Upper lobe of left lung (tissue), 6 donors: ENCODE data around the gene MXI1. TPM values are rescaled to one million over a fixed set of nuclear protein-coding genes. Genes with fewer than 3 reads are reported as not detected.
"Not testable (repeated sequence)": the region's sequence is repeated elsewhere in the genome, so short reads cannot be mapped to it uniquely, and the experiment has no call there.

Source experiments
- ATAC-seq, 2 donors: fragments of 200-7000 bp; cut with Tn5 transposase; one replicate each; pipeline ENCODE4 v1.9.1; 2022; ENCODE audit warnings: mild to moderate bottlenecking in 2 of 2, moderate library complexity in 2 of 2; ENCODE audit not compliant: low FRiP score in 2 of 2
- DNase-seq, 2 donors: peaks; one replicate each; pipeline ENCODE4 v3.0.0-alpha.2; 2019 to 2020
- H3K27ac ChIP-seq, 4 donors: fragments of 200-600 bp; sonication (generic); one replicate each; pipeline ENCODE4 v1.5.1; 2016 to 2019
- H3K27me3 ChIP-seq, 4 donors: fragments of 200-600 bp; sonication (generic); one replicate each; pipeline ENCODE4 v1.5.1; 2017 to 2019
- H3K36me3 ChIP-seq, 4 donors: fragments of 200-600 bp; sonication (generic); one replicate each; pipeline ENCODE4 v1.5.1; 2016 to 2019
- H3K4me1 ChIP-seq, 4 donors: fragments of 200-600 bp; sonication (generic); one replicate each; pipeline ENCODE4 v1.5.1; 2018 to 2019
- H3K4me3 ChIP-seq, 4 donors: fragments of 200-600 bp; sonication (generic); one replicate each; pipeline ENCODE4 v1.5.1; 2017 to 2019; ENCODE audit warnings: mild to moderate bottlenecking in 2 of 4, moderate library complexity in 1 of 4
- H3K9me3 ChIP-seq, 4 donors: fragments of 200-600 bp; sonication (generic); one replicate each; pipeline ENCODE4 v1.5.1; 2018 to 2019
- CTCF ChIP-seq, 6 experiments: fragments of 450-650 bp in 4 of 6; fragments of 200-600 bp in 2 of 6; sonication (generic) in 2 of 6; IDR thresholded peaks; one replicate each; pipeline ENCODE4 v1.5.1; 2016 to 2019; ENCODE audit warnings: antibody characterized with exemption in 6 of 6
- EP300 ChIP-seq, 4 donors: sonication (generic); formaldehyde crosslinking; IDR thresholded peaks; one replicate each; pipeline ENCODE4 v1.5.1; 2017; ENCODE audit warnings: antibody characterized with exemption in 4 of 4, control low read depth in 2 of 4
- POLR2A ChIP-seq, 4 donors: fragments of 450-650 bp; IDR thresholded peaks; one replicate each; pipeline ENCODE4 v1.5.1; 2016 to 2017; ENCODE audit warnings: antibody characterized with exemption in 4 of 4, mild to moderate bottlenecking in 2 of 4
- POLR2AphosphoS5 ChIP-seq, 2 donors: sonication (generic); formaldehyde crosslinking; IDR thresholded peaks; one replicate each; pipeline ENCODE4 v1.5.1; 2017; ENCODE audit warnings: antibody characterized with exemption in 2 of 2
- WGBS, 2 donors: methylation state at CpG; one replicate each; pipeline ENCODE4 v1.1.5; 2017 to 2018; 5-methylcytosine and 5-hydroxymethylcytosine counted together
- total RNA-seq, 6 donors: library from RNA; depleted of rRNA in 4 of 6; stranded (reverse); fragments of >200 nt in 4 of 6; gene quantifications; one replicate each; pipeline versions ENCODE4 v1.1.0 to v1.2.1, GENCODE V29; 2016 to 2021
- donor health status: DM: no; HTN: no; CAD: no; lungs with moderate emphysema.
- donor health status: DM: no; HTN: yes; CAD: no; lungs with severe emphysema.

Gene MXI1
- total RNA-seq, 6 donors from 2014 or later, result 27.7 to 90.1 (median 45.2) TPM

DNA sequence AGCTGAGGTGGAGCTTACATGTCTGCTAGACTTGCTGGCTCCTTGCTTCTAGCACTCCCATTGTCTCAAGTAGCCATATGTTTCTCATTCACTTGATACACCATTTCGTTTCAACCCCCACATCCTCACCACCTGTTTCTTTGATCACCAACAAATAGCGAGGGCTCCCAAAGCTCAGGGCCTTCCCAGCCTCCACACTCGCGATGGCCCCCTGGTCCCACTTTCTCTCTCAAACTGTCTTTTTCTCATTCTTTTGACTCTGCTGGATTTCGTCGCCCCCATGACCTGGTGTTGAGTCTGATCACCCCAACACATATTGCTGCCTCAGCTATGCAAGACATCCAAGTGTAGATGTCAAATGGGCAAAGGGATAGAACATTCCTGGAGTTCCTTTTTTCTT, 123.3 kb downstream of the MXI1 start:
- no peaks in the 10 kb centered on the region for H3K36me3 ChIP-seq
- DNase-seq, result no peak
- H3K9me3 ChIP-seq, result peaks cover 0 to 18% (median 14%) of the 10 kb centered on the region in 4 donors
- ATAC-seq, result no peak
- TF ChIP-seq CTCF (IDR thresholded peaks at IDR 0.05) (no peak), POLR2A (IDR thresholded peaks at IDR 0.05) (no peak), EP300 (IDR thresholded peaks at IDR 0.05) (no peak), POLR2AphosphoS5 (IDR thresholded peaks at IDR 0.05) (no peak)
- no peak overlapping the region for H3K4me3 ChIP-seq
- peaks cover 0 to 2% (median under 1%) of the 10 kb centered on the region in 4 donors for H3K4me1 ChIP-seq
- WGBS, 2 donors, result 91% methylated on average over 6 of the region's 6 CpGs
- H3K27me3 ChIP-seq, result no peaks in the 10 kb centered on the region
- H3K27ac ChIP-seq, result no peak overlapping the region

DNA sequence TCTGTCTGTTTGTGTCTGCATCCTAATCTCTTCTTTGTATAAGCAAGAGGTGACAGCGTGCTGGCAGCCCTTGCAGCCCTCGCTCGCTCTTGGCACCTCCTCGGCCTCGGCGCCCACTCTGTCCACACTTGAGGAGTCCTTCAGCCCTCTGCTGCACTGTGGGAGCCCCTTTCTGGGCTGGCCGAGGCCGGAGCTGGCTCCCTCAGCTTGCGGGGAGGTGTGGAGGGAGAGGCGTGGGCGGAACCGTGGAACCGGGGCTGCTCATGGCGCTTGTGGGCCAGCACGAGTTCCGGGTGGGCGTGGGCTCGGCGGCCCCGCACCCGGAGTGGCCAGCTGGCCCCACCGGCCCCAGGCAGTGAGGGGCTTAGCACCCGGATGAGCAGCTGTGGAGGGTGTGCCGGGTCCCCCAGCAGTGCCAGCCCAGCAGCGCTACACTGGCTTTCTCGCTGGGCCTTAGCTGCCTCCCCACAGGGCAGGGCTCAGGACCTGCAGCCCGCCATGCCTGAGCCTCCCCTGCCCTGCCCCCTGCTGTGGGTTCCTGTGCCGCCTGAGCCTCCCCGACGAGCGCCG, 123.9 kb downstream of the MXI1 start:
- not testable (repeated sequence) for ATAC-seq, H3K4me3 ChIP-seq, H3K27me3 ChIP-seq, H3K4me1 ChIP-seq, H3K27ac ChIP-seq, H3K36me3 ChIP-seq
- WGBS, 2 donors, result 94 to 98% methylated on average over 10 to 31 of the region's 32 CpGs
- DNase-seq, result peak in 1 of 2 donors; percentile 68
- H3K9me3 ChIP-seq, result peaks cover 0 to 18% (median 14%) of the 10 kb centered on the region in 4 donors

GRCh38 chr10:110334061-110334656, 126.8 kb downstream of the MXI1 start:
- no peak for DNase-seq
- no peak for TF ChIP-seq CTCF (IDR thresholded peaks at IDR 0.05)
- no peak for TF ChIP-seq EP300 (IDR thresholded peaks at IDR 0.05)
- TF ChIP-seq POLR2A (IDR thresholded peaks at IDR 0.05), result no peak
- no peak for TF ChIP-seq POLR2AphosphoS5 (IDR thresholded peaks at IDR 0.05)
- peaks cover 0 to 7% (median 6%) of the 10 kb centered on the region in 4 donors for H3K4me1 ChIP-seq
- no peaks in the 10 kb centered on the region for H3K36me3 ChIP-seq
- no peak overlapping the region for H3K27ac ChIP-seq
- H3K9me3 ChIP-seq, result peaks cover 0 to 18% (median 14%) of the 10 kb centered on the region in 4 donors
- H3K27me3 ChIP-seq, result no peaks in the 10 kb centered on the region
- ATAC-seq, result no peak
- WGBS, 2 donors, result 79 to 81% methylated on average over 5 of the region's 5 CpGs
- H3K4me3 ChIP-seq, result no peak overlapping the region

DNA sequence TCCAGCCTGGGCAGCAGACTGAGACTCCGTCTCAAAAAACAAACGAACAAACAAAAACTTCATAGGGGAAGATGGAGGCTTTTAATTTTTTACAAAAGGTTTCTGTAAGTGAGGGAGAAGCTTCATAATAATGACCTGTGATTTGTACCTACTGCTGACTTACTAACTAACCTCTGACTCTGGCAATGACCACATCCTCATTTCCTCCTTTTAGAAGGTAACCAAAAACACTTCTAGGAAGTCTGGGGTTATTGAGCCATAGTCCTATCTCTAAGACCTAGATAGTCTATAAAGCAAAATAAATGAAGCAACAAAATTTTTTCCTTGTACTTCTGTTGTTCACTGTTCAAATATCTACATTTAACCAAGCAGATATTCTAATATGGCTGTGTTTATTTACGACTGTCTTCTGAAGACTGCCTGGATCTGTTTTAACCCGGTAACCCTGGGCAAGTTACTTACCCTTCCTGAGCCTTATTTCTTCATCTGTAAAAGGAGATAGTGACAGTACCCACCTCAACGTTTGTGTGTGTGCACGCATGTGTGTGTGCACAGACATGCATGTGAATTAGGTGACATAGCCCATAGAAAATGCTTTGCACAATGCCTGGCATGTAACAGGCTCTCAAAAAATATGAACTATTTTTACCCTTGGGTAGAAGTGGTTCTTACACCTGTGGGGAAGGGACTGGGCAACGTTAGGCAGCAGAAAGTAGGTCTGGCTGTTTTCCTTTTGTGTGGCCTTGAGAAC, 128.1 kb downstream of the MXI1 start:
- Histone ChIP-seq H3K9me3 (peaks cover 0 to 14% (median 12%) of the 10 kb centered on the region in 4 donors), H3K27ac (no peak overlapping the region), H3K27me3 (no peaks in the 10 kb centered on the region), H3K36me3 (no peaks in the 10 kb centered on the region), H3K4me1 (peaks cover 0 to 7% (median 6%) of the 10 kb centered on the region in 4 donors), H3K4me3 (no peak overlapping the region)
- DNase-seq, result no peak
- TF ChIP-seq EP300 (IDR thresholded peaks at IDR 0.05), result no peak
- no peak for TF ChIP-seq POLR2AphosphoS5 (IDR thresholded peaks at IDR 0.05)
- ATAC-seq, result no peak
- 62 to 74% methylated on average over 7 of the region's 7 CpGs for WGBS, 2 donors

DNA sequence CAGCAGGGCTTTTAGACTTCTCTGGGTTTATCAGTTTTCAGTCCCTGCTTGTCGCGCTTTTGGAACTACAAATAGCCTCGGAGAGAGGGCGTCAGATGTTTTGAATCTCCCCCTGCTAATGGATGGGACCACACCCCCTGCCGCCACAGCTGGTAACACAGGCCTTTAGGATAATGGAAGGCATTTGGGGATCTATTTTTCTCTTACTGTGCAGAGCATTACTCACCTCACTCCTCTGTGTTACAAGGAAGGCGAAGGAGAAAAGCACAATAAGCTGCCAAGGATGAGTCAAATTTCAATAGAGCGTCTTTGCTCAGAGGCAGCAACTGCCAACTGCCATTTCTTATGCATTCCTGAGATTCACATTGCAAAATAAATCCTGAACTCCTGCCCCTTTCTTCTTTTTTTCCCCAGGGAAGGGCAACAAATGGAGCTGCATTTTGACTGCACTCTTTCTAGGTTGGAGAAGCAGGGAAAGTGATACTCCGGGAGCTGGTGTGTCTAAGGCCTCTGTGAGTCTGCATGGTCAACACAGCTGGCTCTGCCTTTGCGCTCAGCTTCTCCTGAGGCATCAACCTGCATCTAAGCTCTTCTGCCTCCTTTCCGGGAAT, 128.8 kb downstream of the MXI1 start:
- peak in 1 of 2 donors; percentile 87 for ATAC-seq
- Histone ChIP-seq H3K27me3 (no peaks in the 10 kb centered on the region), H3K36me3 (no peaks in the 10 kb centered on the region), H3K27ac (no peak overlapping the region), H3K4me1 (peaks cover 0 to 7% (median 6%) of the 10 kb centered on the region in 4 donors), H3K9me3 (peaks cover 0 to 8% (median 5%) of the 10 kb centered on the region in 4 donors), H3K4me3 (no peak overlapping the region)
- no peak for DNase-seq
- 67 to 70% methylated on average over 10 of the region's 10 CpGs for WGBS, 2 donors
- TF ChIP-seq EP300 (IDR thresholded peaks at IDR 0.05) (no peak), POLR2AphosphoS5 (IDR thresholded peaks at IDR 0.05) (no peak), CTCF (IDR thresholded peaks at IDR 0.05) (no peak), POLR2A (IDR thresholded peaks at IDR 0.05) (no peak)

Other genes with a start within 250 kb of the MXI1 start
- 100 to 1,000 TPM in 2 of 6 donors, 10 to 100 TPM in 4; 34.1 to 229 (median 61.0) TPM for gene ADD3, start 199.6 kb upstream of the MXI1 start, total RNA-seq
- gene SMNDC1, start 97.3 kb downstream of the MXI1 start, total RNA-seq, result 10 to 100 TPM; 13.5 to 28.2 (median 22.9) TPM